AG08396 (cell line): Measurements from ENCODE around the gene NSMF.
A peak's percentile ranks its signal among the peaks of the same experiment; 100 is the strongest.

Source experiments
- DNase-seq: peaks from one replicate; pipeline ENCODE4 v3.0.0; 2012; ENCODE audit warnings: low spot score, mixed read lengths

Gene NSMF

GRCh38 chr9:137447722-137448601, 11.2 kb downstream of the NSMF start:
- no peak for DNase-seq

- no peak for DNase-seq
These were observed 12.2 kb downstream of the NSMF start for GRCh38 chr9:137446851-137447471.

GRCh38 chr9:137445930-137446431, 13.2 kb downstream of the NSMF start:
- no peak for DNase-seq

GRCh38 chr9:137445275-137445807, 13.8 kb downstream of the NSMF start:
- DNase-seq = peak; percentile 88

- no peak for DNase-seq
These were observed 14.9 kb downstream of the NSMF start for GRCh38 chr9:137444106-137444790.

- DNase-seq = no peak
These were observed 17.2 kb downstream of the NSMF start for GRCh38 chr9:137441935-137442321.

GRCh38 chr9:137441289-137441934, 17.7 kb downstream of the NSMF start, which contains the start of gene ENTPD8:
Gene ENTPD8, minus strand, starts transcription at chr9:137441357. Its CDS starts 3,072 bp downstream, at chr9:137438285.
- DNase-seq = no peak

GRCh38 chr9:137439158-137439714, 19.9 kb downstream of the NSMF start:
- DNase-seq = no peak

GRCh38 chr9:137438591-137439157, 20.5 kb downstream of the NSMF start:
- no peak for DNase-seq

GRCh38 chr9:137437691-137438590, 21.2 kb downstream of the NSMF start:
- DNase-seq = no peak

GRCh38 chr9:137436761-137437600, 22.2 kb downstream of the NSMF start:
- DNase-seq = no peak

GRCh38 chr9:137435980-137436760, 23.0 kb downstream of the NSMF start:
- peak; percentile 99 for DNase-seq

GRCh38 chr9:137435381-137435891, 23.7 kb downstream of the NSMF start:
- no peak for DNase-seq

- no peak for DNase-seq
These were observed 24.4 kb downstream of the NSMF start for GRCh38 chr9:137434498-137435380.

- no peak for DNase-seq
These were observed 25.2 kb downstream of the NSMF start for GRCh38 chr9:137433916-137434431.

- DNase-seq = no peak
These were observed 25.7 kb downstream of the NSMF start for GRCh38 chr9:137433349-137433915.
